Measurements from ENCODE around the gene LRBA. TPM values are rescaled to one million over a fixed set of nuclear protein-coding genes. Genes with fewer than 3 reads are reported as not detected.

Gene LRBA
- total and polyA plus RNA-seq, 2 donors (not counting 3 experiments of a cell fraction or from before 2014, with no cell fraction given), result 18.0 to 35.1 TPM

DNA sequence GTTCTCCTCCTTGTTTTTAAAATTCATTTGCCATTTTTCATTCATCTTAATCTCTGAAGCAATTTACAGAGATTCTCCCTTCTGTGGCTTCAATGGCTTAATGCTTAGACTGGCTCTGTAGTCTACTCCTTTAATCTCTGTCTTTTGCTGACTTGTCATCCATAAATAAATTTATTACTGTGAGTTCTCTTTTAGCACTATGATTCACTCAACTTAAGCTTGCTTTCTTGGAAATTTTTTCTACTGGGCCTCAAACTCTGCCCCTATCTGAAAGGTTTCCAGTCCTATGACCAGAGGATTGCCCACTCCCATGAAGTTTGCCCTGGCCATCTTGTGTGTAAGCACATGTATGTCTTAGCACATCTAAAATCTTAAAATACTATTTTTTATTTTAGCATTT is 685.7 kb downstream of the LRBA start:
- FAIRE-seq, result no peak
- TF ChIP-seq FOS (IDR thresholded peaks at IDR 0.05; ENCODE audit: borderline replicate concordance, insufficient read depth, low read length), result no peak
- no peak for TF ChIP-seq POLR2AphosphoS5 (IDR thresholded peaks at IDR 0.05; ENCODE audit: insufficient read depth, low read depth, low read length)
- TF ChIP-seq, protein P1, sequence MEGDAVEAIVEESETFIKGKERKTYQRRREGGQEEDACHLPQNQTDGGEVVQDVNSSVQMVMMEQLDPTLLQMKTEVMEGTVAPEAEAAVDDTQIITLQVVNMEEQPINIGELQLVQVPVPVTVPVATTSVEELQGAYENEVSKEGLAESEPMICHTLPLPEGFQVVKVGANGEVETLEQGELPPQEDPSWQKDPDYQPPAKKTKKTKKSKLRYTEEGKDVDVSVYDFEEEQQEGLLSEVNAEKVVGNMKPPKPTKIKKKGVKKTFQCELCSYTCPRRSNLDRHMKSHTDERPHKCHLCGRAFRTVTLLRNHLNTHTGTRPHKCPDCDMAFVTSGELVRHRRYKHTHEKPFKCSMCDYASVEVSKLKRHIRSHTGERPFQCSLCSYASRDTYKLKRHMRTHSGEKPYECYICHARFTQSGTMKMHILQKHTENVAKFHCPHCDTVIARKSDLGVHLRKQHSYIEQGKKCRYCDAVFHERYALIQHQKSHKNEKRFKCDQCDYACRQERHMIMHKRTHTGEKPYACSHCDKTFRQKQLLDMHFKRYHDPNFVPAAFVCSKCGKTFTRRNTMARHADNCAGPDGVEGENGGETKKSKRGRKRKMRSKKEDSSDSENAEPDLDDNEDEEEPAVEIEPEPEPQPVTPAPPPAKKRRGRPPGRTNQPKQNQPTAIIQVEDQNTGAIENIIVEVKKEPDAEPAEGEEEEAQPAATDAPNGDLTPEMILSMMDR (IDR thresholded peaks at IDR 0.05; ENCODE audit: extremely low read depth in 1 of 2, insufficient read depth in 1 of 2, low read depth in 1 of 2, low read length in 2 of 2), result no peak
- no peak for TF ChIP-seq POLR2A (IDR thresholded peaks at IDR 0.05; ENCODE audit: low read depth, low read length)
- TF ChIP-seq MYC (IDR thresholded peaks at IDR 0.05; ENCODE audit: low read depth, low read length), result no peak
- TF ChIP-seq GATA2 (IDR thresholded peaks at IDR 0.05; ENCODE audit: insufficient read depth, insufficient read length, low read depth, low read length), result no peak
- TF ChIP-seq EZH2 (IDR thresholded peaks at IDR 0.05; ENCODE audit: borderline replicate concordance, low read depth, low read length, severe bottlenecking), result no peak
- TF ChIP-seq JUN (IDR thresholded peaks at IDR 0.05; ENCODE audit: borderline replicate concordance, insufficient read depth, insufficient read length, low read depth), result no peak
- TF ChIP-seq, protein P2, sequence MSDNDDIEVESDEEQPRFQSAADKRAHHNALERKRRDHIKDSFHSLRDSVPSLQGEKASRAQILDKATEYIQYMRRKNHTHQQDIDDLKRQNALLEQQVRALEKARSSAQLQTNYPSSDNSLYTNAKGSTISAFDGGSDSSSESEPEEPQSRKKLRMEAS (IDR thresholded peaks at IDR 0.05; ENCODE audit: insufficient read depth, insufficient read length), result no peak
- BruUV-seq (replicated peaks), result no TSS peak
- Histone ChIP-seq H3K9ac (replicated peaks; ENCODE audit: extremely low read depth, insufficient read depth, low read length) (no peak overlapping the region), H3K9me1 (replicated peaks; ENCODE audit: control insufficient read depth, extremely low read depth, insufficient read depth, low read length) (no peaks in the 10 kb centered on the region), H3K79me2 (ENCODE audit: control insufficient read depth, insufficient read depth, low read length) (no peaks in the 10 kb centered on the region), H3K4me3 (replicated peaks in 1 of 3; ENCODE audit: insufficient read depth in 1 of 3, low read depth in 1 of 3, low read length in 3 of 3) (no peak overlapping the region), H3K4me2 (ENCODE audit: insufficient read depth, low read length) (no peak overlapping the region), H4K20me1 (replicated peaks; ENCODE audit: control insufficient read depth, extremely low read depth, insufficient read depth, low read length) (no peaks in the 10 kb centered on the region), H3K4me1 (ENCODE audit: control insufficient read depth, extremely low read depth, insufficient read depth, low read length) (no peaks in the 10 kb centered on the region), H3K27me3 (ENCODE audit: control insufficient read depth in 2 of 2, insufficient read depth in 2 of 2, low read length in 2 of 2) (no peaks in the 10 kb centered on the region), H3K9me3 (replicated peaks; ENCODE audit: control insufficient read depth, insufficient read depth, low read length) (no peaks in the 10 kb centered on the region), H2AFZ (ENCODE audit: low read depth, low read length) (no peak overlapping the region), H3K36me3 (ENCODE audit: control insufficient read depth in 2 of 2, extremely low read depth in 1 of 2, insufficient read depth in 2 of 2, low read length in 2 of 2) (no peaks in the 10 kb centered on the region), H3K27ac (ENCODE audit: insufficient read depth, low read depth, low read length) (no peak overlapping the region)
- no peak for DNase-seq (ENCODE audit: low read depth, low spot score)
- CTCF ChIA-PET, result interaction anchor here (1.1 to 1.3 kb wide), 3 partner anchors 10 to 117 kb away, joined by 3 read pairs; no protein-coding TSS in a partner anchor
- dilution Hi-C loops (cut with MboI; ENCODE audit: extremely low pct_ligation_motif_present, low sequenced_read_pairs), result no loop called here
- POLR2A ChIA-PET, result interaction anchor here (0.6 kb wide), 1 partner anchor 107 kb away, joined by 3 read pairs; no protein-coding TSS in a partner anchor
- intact Hi-C loops (cut with micrococcal nuclease), result no loop called here
